Esophagus squamous epithelium (tissue), 4 donors: ENCODE measurements around the gene MLX.

Source experiments
- CTCF ChIP-seq, 6 experiments: fragments of 450-650 bp in 4 of 6; fragments of 200-600 bp in 2 of 6; sonication (generic) in 2 of 6; IDR thresholded peaks; one replicate each; pipeline ENCODE4 v1.5.1; 2016 to 2019; ENCODE audit warnings: antibody characterized with exemption in 6 of 6, mild to moderate bottlenecking in 4 of 6, moderate library complexity in 4 of 6
- POLR2A ChIP-seq, 4 donors: fragments of 450-650 bp; IDR thresholded peaks; one replicate each; pipeline ENCODE4 v1.6.1; 2017; ENCODE audit warnings: antibody characterized with exemption in 4 of 4, mild to moderate bottlenecking in 4 of 4, moderate library complexity in 3 of 4

GRCh38 chr17:42529061-42529460 lies 37.8 kb upstream of the MLX start:
- TF ChIP-seq CTCF (IDR thresholded peaks at IDR 0.05) (no peak), POLR2A (IDR thresholded peaks at IDR 0.05) (no peak)
